NCI-H345 (cell line): ENCODE data around the gene KNTC1.
"Not testable (repeated sequence)": the region's sequence is repeated elsewhere in the genome, so short reads cannot be mapped to it uniquely, and the experiment has no call there.

Source experiments
- DNase-seq: peaks from one replicate; lab custom pipeline; 2025; lab: John Stamatoyannopoulos, UW

The KNTC1 gene

DNA sequence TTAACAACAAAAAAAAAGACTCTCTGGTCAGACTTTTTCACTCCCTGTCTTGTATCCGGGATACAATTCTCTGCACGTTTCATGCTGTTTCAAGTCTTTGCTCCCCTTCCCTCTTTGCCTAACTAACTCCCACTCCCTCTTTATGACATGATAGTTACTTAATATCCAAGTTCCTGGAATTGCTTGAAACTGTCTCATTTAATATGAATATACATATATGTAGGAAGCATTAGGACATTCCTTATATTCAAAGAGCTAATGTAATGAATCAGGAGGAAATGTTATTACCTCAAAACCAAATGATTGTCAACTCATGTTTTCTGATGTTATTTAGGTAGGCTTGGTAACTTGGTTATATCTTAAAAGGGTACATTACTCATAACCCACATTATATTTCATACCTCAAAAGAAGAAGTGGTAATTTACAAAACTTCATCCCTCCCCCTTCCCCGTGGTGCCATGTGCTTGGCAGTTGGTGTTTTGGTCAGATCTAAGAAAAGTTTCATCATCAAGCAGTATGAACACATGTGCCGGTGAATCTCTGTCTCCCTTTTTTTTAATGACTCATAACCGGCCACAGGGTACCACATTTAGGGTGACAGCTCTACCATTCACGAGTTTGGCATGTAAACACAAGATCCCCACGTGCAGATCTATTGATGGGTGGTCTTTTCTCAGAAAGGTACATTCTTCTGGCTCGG, 119.6 kb downstream of the KNTC1 start:
- no peak for DNase-seq

DNA sequence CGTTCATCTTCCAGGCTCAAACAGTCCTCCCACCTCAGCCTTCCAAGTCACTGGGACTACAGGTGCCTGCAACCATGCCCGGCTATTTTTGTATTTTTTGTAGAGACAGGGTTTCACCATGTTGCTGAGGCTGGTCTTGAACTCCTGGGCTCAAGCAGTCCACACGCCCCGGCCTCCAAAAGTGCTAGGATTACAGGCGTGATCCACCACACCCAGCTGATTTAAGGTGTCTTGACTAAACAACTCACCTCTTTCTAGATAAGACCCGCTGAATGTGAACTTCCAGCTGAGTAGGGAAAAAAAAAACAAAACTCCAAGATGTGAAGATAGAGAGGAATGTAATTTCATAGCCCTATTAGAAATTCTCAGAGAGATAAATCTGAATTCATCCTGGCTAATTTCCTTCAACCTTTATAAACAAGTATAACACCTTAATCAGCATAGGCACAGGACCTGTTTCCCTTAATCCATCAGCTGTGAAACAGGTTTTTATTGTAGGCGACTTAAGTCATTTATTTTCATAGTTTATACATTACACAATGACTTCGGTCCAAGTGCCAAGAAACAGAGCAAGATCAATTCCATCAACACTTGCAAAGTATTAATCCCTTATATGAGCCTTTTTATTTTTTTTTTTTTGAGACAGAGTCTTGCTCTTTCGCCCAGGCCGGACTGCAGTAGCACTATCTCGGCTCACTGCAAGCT, 124.6 kb downstream of the KNTC1 start:
- DNase-seq, result no peak

GRCh38 chr12:122653291-122653690, 126.2 kb downstream of the KNTC1 start:
- not testable (repeated sequence) for DNase-seq

DNA sequence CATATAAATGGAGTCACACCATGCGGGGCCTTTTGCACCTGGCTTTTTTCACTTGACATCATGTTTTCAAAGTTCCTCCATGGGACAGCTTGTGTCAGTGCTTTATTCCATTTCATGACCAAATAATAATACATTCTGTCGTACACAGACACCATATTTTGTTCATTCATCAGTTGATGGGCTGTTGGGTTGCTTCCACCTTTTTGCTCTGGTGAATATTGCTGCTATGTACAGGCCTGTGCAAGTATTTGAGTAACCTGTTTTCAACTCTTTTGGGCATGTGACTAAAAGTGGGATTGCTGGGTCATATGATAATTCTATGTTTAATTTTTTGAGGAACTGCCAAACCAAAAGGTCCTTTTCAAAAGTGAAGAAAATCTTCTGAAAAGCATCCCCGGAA, 129.2 kb downstream of the KNTC1 start:
- no peak for DNase-seq

GRCh38 chr12:122659579-122659978, 132.5 kb downstream of the KNTC1 start:
- no peak for DNase-seq

DNA sequence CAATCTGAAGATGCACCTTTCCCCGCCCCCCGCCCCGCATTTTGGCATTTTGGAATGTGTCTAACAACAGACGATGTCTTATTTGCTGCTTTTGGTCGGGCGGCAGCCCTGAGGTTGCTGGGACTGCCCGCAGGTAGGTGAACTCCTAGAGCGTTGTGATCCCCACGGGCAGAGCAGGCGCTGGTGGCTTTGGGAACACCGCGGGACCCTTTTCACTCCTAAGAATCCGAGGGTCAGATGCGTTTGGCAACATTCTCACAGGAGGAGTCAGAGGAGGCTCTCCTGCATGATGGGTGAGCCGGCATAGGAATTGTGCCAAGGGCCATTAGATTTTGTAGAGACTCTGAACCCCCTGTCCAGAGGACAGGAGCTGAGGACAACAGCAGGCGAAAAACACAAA, 134.2 kb downstream of the KNTC1 start:
- no peak for DNase-seq

DNA sequence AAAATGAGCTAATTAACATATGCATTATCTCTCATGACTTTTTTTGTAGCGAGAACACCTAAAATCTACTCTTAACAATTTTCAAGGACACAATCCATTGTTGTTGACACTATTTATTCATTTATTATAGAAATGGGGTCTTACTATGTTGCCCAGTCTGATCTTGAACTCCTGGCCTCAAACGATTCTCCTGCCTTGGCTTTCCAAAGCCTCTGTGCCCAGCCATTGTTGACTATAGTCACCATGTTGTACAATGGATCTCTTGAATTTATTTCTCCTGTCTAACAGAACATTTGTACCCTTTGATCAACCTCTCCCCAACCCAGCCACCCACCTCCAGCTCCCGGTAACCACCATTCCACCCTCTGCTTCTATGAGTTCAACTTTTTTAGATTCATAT, 134.9 kb downstream of the KNTC1 start:
- DNase-seq, result no peak

- no peak for DNase-seq
These were observed 138.3 kb downstream of the KNTC1 start for GRCh38 chr12:122665349-122665748.

DNA sequence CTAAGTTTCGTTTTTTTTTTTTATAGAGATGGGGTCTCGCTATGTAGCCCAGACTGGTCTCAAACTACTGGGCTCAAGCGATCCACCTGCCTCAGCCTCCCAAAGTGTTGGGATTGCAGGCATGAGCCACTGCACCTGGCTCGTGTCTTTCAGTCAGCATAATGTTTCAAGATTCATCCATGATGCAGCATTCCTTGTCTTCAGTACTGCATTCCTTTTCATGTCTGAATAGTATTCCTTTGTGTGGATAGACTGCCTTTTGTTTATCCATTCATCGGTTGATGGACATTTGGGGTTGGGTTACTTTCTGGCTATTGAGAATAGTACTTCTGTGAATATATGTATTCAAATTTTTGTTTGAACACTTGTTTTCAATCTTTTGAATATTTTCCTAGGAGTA, 138.7 kb downstream of the KNTC1 start:
- no peak for DNase-seq

DNA sequence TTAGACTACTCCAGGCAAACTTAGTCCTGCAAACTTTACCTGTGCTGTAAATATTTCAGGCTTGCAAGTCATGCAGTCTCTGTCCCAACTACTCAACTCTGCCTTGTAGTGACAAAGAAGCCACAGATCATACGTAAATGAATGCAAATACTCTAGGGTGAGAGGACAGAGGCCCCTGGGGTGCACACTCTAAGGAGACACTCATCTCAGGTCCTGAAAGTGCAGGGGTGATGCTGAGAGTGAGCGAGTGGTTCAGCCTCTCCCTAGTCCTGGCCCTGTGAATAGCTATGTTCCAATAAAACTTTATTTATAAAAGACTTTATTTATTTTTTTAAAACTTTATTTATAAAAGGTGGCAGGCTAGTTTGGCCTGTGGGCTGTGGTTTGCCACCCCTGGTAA, 141.2 kb downstream of the KNTC1 start:
- no peak for DNase-seq

- DNase-seq, result no peak
These were observed 142.5 kb downstream of the KNTC1 start for GRCh38 chr12:122669397-122670070.

DNA sequence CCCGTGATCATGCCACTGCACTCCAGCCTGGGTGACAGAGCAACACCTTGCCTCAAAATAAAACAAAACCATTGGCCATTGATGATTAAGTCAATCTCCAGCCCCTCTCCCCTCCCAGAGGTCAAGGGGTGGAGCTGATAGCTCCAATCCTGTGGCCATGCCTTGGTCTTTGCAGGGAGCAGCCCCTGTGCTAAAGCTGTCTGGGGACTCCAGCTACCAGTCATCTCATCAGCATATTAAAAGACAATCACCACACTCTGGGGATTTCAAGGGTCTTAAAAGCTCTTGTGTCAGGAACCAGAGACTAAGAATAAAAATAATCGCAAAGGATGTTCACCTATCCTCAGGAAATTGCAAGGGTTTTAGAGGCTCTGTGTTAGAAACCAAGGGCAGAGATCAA, 145.5 kb downstream of the KNTC1 start:
- no peak for DNase-seq
